Measurements from ENCODE around the gene CLCN2. TPM values are rescaled to one million over a fixed set of nuclear protein-coding genes. Genes with fewer than 3 reads are reported as not detected.

CLCN2 gene
- polyA plus RNA-seq, 1 experiment: 2.6 TPM

DNA sequence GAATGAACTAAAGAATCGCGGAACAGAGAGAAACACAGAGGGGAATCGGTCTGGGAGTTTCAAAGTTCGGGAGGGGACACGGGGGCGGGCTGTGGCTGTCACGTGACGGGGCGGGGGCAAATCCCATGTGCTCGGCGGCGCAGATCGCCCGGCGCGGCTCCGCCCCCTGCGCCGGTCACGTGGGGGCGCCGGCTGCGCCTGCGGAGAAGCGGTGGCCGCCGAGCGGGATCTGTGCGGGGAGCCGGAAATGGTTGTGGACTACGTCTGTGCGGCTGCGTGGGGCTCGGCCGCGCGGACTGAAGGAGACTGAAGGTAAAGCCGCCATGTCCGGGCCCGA lies 47.1 kb downstream of the CLCN2 start, which contains the start of gene EIF4G1:
Gene EIF4G1, plus strand, starts transcription at position 244 of the 337 bp plus-strand sequence. CDS start 1,191 bp downstream, outside the sequence.
- peak; percentile 71 for DNase-seq (ENCODE audit: low read depth)
- TF ChIP-seq, protein P1, sequence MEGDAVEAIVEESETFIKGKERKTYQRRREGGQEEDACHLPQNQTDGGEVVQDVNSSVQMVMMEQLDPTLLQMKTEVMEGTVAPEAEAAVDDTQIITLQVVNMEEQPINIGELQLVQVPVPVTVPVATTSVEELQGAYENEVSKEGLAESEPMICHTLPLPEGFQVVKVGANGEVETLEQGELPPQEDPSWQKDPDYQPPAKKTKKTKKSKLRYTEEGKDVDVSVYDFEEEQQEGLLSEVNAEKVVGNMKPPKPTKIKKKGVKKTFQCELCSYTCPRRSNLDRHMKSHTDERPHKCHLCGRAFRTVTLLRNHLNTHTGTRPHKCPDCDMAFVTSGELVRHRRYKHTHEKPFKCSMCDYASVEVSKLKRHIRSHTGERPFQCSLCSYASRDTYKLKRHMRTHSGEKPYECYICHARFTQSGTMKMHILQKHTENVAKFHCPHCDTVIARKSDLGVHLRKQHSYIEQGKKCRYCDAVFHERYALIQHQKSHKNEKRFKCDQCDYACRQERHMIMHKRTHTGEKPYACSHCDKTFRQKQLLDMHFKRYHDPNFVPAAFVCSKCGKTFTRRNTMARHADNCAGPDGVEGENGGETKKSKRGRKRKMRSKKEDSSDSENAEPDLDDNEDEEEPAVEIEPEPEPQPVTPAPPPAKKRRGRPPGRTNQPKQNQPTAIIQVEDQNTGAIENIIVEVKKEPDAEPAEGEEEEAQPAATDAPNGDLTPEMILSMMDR (IDR thresholded peaks at IDR 0.05; ENCODE audit: insufficient read depth, low read depth, low read length): no peak
- Histone ChIP-seq H3K36me3 (ENCODE audit: control insufficient read depth, insufficient read depth, low read length) (peaks cover 7% of the 10 kb centered on the region), H3K27me3 (ENCODE audit: control insufficient read depth, insufficient read depth, low read length) (no peaks in the 10 kb centered on the region), H3K4me3 (ENCODE audit: low read depth, low read length) (peak within 1 kb of the TSS; percentile 94)
- ChIA-PET CTCF (no interaction called here), POLR2A (no interaction called here)

- no peak for DNase-seq (ENCODE audit: low read depth)
- H3K27me3 ChIP-seq (ENCODE audit: control insufficient read depth, insufficient read depth, low read length): no peaks in the 10 kb centered on the region
- CTCF ChIA-PET: interaction anchor here (1.1 to 1.5 kb wide), 2 partner anchors 9 to 11 kb away, joined by 5 to 8 read pairs; no protein-coding TSS in a partner anchor
- peaks cover 10% of the 10 kb centered on the region for H3K36me3 ChIP-seq (ENCODE audit: control insufficient read depth, insufficient read depth, low read length)
- POLR2A ChIA-PET: no interaction called here
- no peak overlapping the region for H3K4me3 ChIP-seq (ENCODE audit: low read depth, low read length)
- TF ChIP-seq, protein P1 (IDR thresholded peaks at IDR 0.05; ENCODE audit: insufficient read depth, low read depth, low read length): no peak
Observed at GRCh38 chr3:184311633-184312032, 49.8 kb downstream of the CLCN2 start.

- TF ChIP-seq, protein P1 (IDR thresholded peaks at IDR 0.05; ENCODE audit: insufficient read depth, low read depth, low read length): no peak
- DNase-seq (ENCODE audit: low read depth): no peak
- Histone ChIP-seq H3K4me3 (ENCODE audit: low read depth, low read length) (no peak overlapping the region), H3K27me3 (ENCODE audit: control insufficient read depth, insufficient read depth, low read length) (no peaks in the 10 kb centered on the region), H3K36me3 (ENCODE audit: control insufficient read depth, insufficient read depth, low read length) (peaks cover 21% of the 10 kb centered on the region)
- POLR2A ChIA-PET: no interaction called here
- CTCF ChIA-PET: interaction anchor here (1.2 kb wide), 1 partner anchor 63 kb away, joined by 3 read pairs; no protein-coding TSS in a partner anchor
Observed at GRCh38 chr3:184308744-184309143, 52.7 kb downstream of the CLCN2 start.

- Histone ChIP-seq H3K4me3 (ENCODE audit: low read depth, low read length) (no peak overlapping the region), H3K36me3 (ENCODE audit: control insufficient read depth, insufficient read depth, low read length) (peaks cover 24% of the 10 kb centered on the region), H3K27me3 (ENCODE audit: control insufficient read depth, insufficient read depth, low read length) (no peaks in the 10 kb centered on the region)
- ChIA-PET CTCF (no interaction called here), POLR2A (no interaction called here)
- TF ChIP-seq, protein P1 (IDR thresholded peaks at IDR 0.05; ENCODE audit: insufficient read depth, low read depth, low read length): no peak
- DNase-seq (ENCODE audit: low read depth): no peak
Observed at GRCh38 chr3:184307915-184308314, 53.5 kb downstream of the CLCN2 start.

GRCh38 chr3:184306341-184306972 lies 54.9 kb downstream of the CLCN2 start:
- peaks cover 34% of the 10 kb centered on the region for H3K36me3 ChIP-seq (ENCODE audit: control insufficient read depth, insufficient read depth, low read length)
- no peak for DNase-seq (ENCODE audit: low read depth)
- ChIA-PET POLR2A (no interaction called here), CTCF (interaction anchor here (0.6 to 1.9 kb wide), 3 partner anchors 33 to 405 kb away, joined by 3 to 6 read pairs (median 3); no protein-coding TSS in a partner anchor)
- H3K4me3 ChIP-seq (ENCODE audit: low read depth, low read length): no peak overlapping the region
- no peaks in the 10 kb centered on the region for H3K27me3 ChIP-seq (ENCODE audit: control insufficient read depth, insufficient read depth, low read length)
- TF ChIP-seq, protein P1 (IDR thresholded peaks at IDR 0.05; ENCODE audit: insufficient read depth, low read depth, low read length): no peak
